RWPE2 (cell line): ENCODE results near the gene FUBP3.

Experiments
- ATAC-seq: fragments of 200-7000 bp; cut with Tn5 transposase; 3 replicates; pipeline ENCODE4 v1.9.1; 2021; ENCODE audit warnings: low read depth
- DNase-seq: peaks from one replicate; pipeline ENCODE4 v3.0.0-alpha.2; 2020; ENCODE audit warnings: low spot score
- H3K27ac ChIP-seq: fragments of 450-650 bp; 2 replicates; pipeline ENCODE4 v1.5.1; 2017; ENCODE audit warnings: mild to moderate bottlenecking; ENCODE audit not compliant: poor library complexity, severe bottlenecking
- H3K27me3 ChIP-seq: fragments of 250-450 bp; sonication (Bioruptor Pico); 2 replicates; pipeline ENCODE4 v1.5.1; 2021; ENCODE audit warnings: mild to moderate bottlenecking, moderate library complexity; ENCODE audit not compliant: insufficient read depth, poor library complexity, severe bottlenecking
- H3K36me3 ChIP-seq: fragments of 250-450 bp; sonication (Bioruptor Pico); 2 replicates; pipeline ENCODE4 v1.5.1; 2020; ENCODE audit warnings: low read depth, mild to moderate bottlenecking, moderate library complexity
- H3K4me1 ChIP-seq: fragments of 250-450 bp; sonication (Bioruptor Pico); 2 replicates; pipeline ENCODE4 v1.5.1; 2021; ENCODE audit warnings: mild to moderate bottlenecking, moderate library complexity; ENCODE audit not compliant: insufficient read depth, poor library complexity, severe bottlenecking
- H3K4me3 ChIP-seq: fragments of 250-450 bp; sonication (Bioruptor Pico); 2 replicates; pipeline ENCODE4 v1.5.1; 2021; ENCODE audit warnings: mild to moderate bottlenecking, moderate library complexity; ENCODE audit not compliant: severe bottlenecking
- H3K9me3 ChIP-seq: fragments of 250-450 bp; sonication (Bioruptor Pico); 2 replicates; pipeline ENCODE4 v1.5.1; 2021; ENCODE audit warnings: mild to moderate bottlenecking, moderate library complexity; ENCODE audit not compliant: severe bottlenecking
- CTCF ChIP-seq: fragments of 450-650 bp; IDR thresholded peaks from one replicate; pipeline ENCODE4 v1.5.1; 2017; ENCODE audit warnings: mild to moderate bottlenecking, moderate library complexity; ENCODE audit not compliant: poor library complexity, severe bottlenecking

Gene FUBP3

GRCh38 chr9:130563797-130564196, 15.6 kb upstream of the FUBP3 start:
- Histone ChIP-seq H3K27ac (no peak overlapping the region), H3K36me3 (no peaks in the 10 kb centered on the region), H3K4me3 (no peak overlapping the region), H3K4me1 (peaks cover 5% of the 10 kb centered on the region), H3K27me3 (no peaks in the 10 kb centered on the region), H3K9me3 (peaks cover under 1% of the 10 kb centered on the region)
- no peak for DNase-seq
- ATAC-seq: no peak
- TF ChIP-seq CTCF: no peak

GRCh38 chr9:130565792-130566191, 13.6 kb upstream of the FUBP3 start:
- Histone ChIP-seq H3K4me3 (no peak overlapping the region), H3K27me3 (no peaks in the 10 kb centered on the region), H3K36me3 (no peaks in the 10 kb centered on the region), H3K4me1 (peaks cover 5% of the 10 kb centered on the region), H3K9me3 (peaks cover 2% of the 10 kb centered on the region), H3K27ac (no peak overlapping the region)
- no peak for DNase-seq
- no peak for TF ChIP-seq CTCF
- ATAC-seq: no peak

GRCh38 chr9:130570208-130570607, 9.2 kb upstream of the FUBP3 start:
- Histone ChIP-seq H3K27ac (no peak overlapping the region), H3K4me3 (no peak overlapping the region), H3K9me3 (peaks cover 2% of the 10 kb centered on the region), H3K36me3 (no peaks in the 10 kb centered on the region), H3K27me3 (no peaks in the 10 kb centered on the region), H3K4me1 (no peaks in the 10 kb centered on the region)
- TF ChIP-seq CTCF: no peak
- ATAC-seq: peak; percentile 64; the same call in 1 of the 3 replicates
- no peak for DNase-seq

GRCh38 chr9:130575514-130575913, 3.9 kb upstream of the FUBP3 start:
- TF ChIP-seq CTCF: no peak

GRCh38 chr9:130576176-130576575, 3.2 kb upstream of the FUBP3 start:
- TF ChIP-seq CTCF: no peak
- H3K27me3 ChIP-seq: no peaks in the 10 kb centered on the region
- H3K4me3 ChIP-seq: no peak overlapping the region
- no peaks in the 10 kb centered on the region for H3K4me1 ChIP-seq
- ATAC-seq (no peak), DNase-seq (no peak)
- peaks cover 9% of the 10 kb centered on the region for H3K36me3 ChIP-seq
- no peaks in the 10 kb centered on the region for H3K9me3 ChIP-seq
- H3K27ac ChIP-seq: no peak overlapping the region

More at GRCh38 chr9:130575514-130575913, 3.9 kb upstream of the FUBP3 start:
- no peak overlapping the region for H3K4me3 ChIP-seq
- DNase-seq: no peak
- H3K9me3 ChIP-seq: no peaks in the 10 kb centered on the region
- ATAC-seq: no peak
- H3K4me1 ChIP-seq: no peaks in the 10 kb centered on the region
- H3K36me3 ChIP-seq: peaks cover 2% of the 10 kb centered on the region; the same call in 1 of the 2 replicates
- no peak overlapping the region for H3K27ac ChIP-seq
- H3K27me3 ChIP-seq: no peaks in the 10 kb centered on the region
